Ascending aorta (tissue), 2 donors: Measurements from ENCODE around the gene SGO1. TPM values are rescaled to one million over a fixed set of nuclear protein-coding genes. Genes with fewer than 3 reads are reported as not detected.

Experiments
- DNase-seq, 2 donors: peaks; one replicate each; pipeline ENCODE4 v3.0.0-alpha.2; 2019; ENCODE audit warnings: low spot score in 2 of 2
- H3K27ac ChIP-seq, 2 donors: fragments of 200-600 bp; sonication (generic); one replicate each; pipeline ENCODE4 v1.5.1; 2016 to 2017; ENCODE audit warnings: mild to moderate bottlenecking in 1 of 2
- H3K27me3 ChIP-seq: fragments of 200-600 bp; sonication (generic); one replicate; pipeline ENCODE4 v1.5.1; 2017
- H3K36me3 ChIP-seq, 2 donors: fragments of 200-600 bp; sonication (generic); one replicate each; pipeline ENCODE4 v1.5.1; 2016
- H3K4me1 ChIP-seq, 2 donors: fragments of 200-600 bp; sonication (generic); one replicate each; pipeline ENCODE4 v1.5.1; 2016 to 2017; ENCODE audit warnings: mild to moderate bottlenecking in 1 of 2
- H3K4me3 ChIP-seq, 2 donors: fragments of 200-600 bp; sonication (generic); one replicate each; pipeline ENCODE4 v1.5.1; 2016 to 2017; ENCODE audit warnings: mild to moderate bottlenecking in 1 of 2
- H3K9me3 ChIP-seq, 2 donors: fragments of 200-600 bp; sonication (generic); one replicate each; pipeline ENCODE4 v1.5.1; 2016
- CTCF ChIP-seq, 3 experiments: fragments of 200-600 bp in 2 of 3; fragments of 450-650 bp in 1 of 3; sonication (generic) in 2 of 3; IDR thresholded peaks; one replicate each; pipeline ENCODE4 v1.5.1; 2016 to 2019; ENCODE audit warnings: antibody characterized with exemption in 3 of 3, mild to moderate bottlenecking in 1 of 3, moderate library complexity in 1 of 3
- intact Hi-C: fragments of 100-400 bp; cut with DNase I; formaldehyde crosslinking; loops from one replicate; pipeline ENCODE4 v1.15.1; 2023
- total RNA-seq: library from RNA; depleted of rRNA; stranded (reverse); fragments of >200 nt; gene quantifications from one replicate; pipeline ENCODE4 v1.1.0, GENCODE V29; 2016

SGO1 gene
- total RNA-seq, 1 donor from 2014 or later: not detected

GRCh38 chr3:20130106-20130505, 55.9 kb downstream of the SGO1 start:
- no peak overlapping the region for H3K27ac ChIP-seq
- H3K4me1 ChIP-seq: no peaks in the 10 kb centered on the region
- no peaks in the 10 kb centered on the region for H3K27me3 ChIP-seq
- DNase-seq: no peak
- H3K36me3 ChIP-seq: peaks cover 10 to 28% of the 10 kb centered on the region in 2 donors
- no peak overlapping the region for H3K4me3 ChIP-seq
- TF ChIP-seq CTCF (IDR thresholded peaks at IDR 0.05): no peak
- intact Hi-C loops: no loop called here
- no peaks in the 10 kb centered on the region for H3K9me3 ChIP-seq

GRCh38 chr3:20128358-20128757, 57.6 kb downstream of the SGO1 start:
- TF ChIP-seq CTCF (IDR thresholded peaks at IDR 0.05): no peak
- no peak for DNase-seq
- Histone ChIP-seq H3K4me1 (no peaks in the 10 kb centered on the region), H3K9me3 (no peaks in the 10 kb centered on the region), H3K27me3 (no peaks in the 10 kb centered on the region), H3K27ac (no peak overlapping the region), H3K36me3 (peaks cover 10 to 41% of the 10 kb centered on the region in 2 donors), H3K4me3 (no peak overlapping the region)
- intact Hi-C loops: no loop called here

- H3K27me3 ChIP-seq: no peaks in the 10 kb centered on the region
- H3K27ac ChIP-seq: no peak overlapping the region
- no peak for DNase-seq
- no peak overlapping the region for H3K4me3 ChIP-seq
- intact Hi-C loops: no loop called here
- peaks cover 14 to 54% of the 10 kb centered on the region in 2 donors for H3K36me3 ChIP-seq
- no peaks in the 10 kb centered on the region for H3K4me1 ChIP-seq
- no peak for TF ChIP-seq CTCF (IDR thresholded peaks at IDR 0.05)
- no peaks in the 10 kb centered on the region for H3K9me3 ChIP-seq
Observed at GRCh38 chr3:20125897-20126296, 60.1 kb downstream of the SGO1 start.

- no peaks in the 10 kb centered on the region for H3K9me3 ChIP-seq
- intact Hi-C loops: no loop called here
- no peak overlapping the region for H3K27ac ChIP-seq
- DNase-seq: no peak
- TF ChIP-seq CTCF (IDR thresholded peaks at IDR 0.05): no peak
- H3K4me3 ChIP-seq: no peak overlapping the region
- H3K36me3 ChIP-seq: peaks cover 14 to 60% of the 10 kb centered on the region in 2 donors
- H3K4me1 ChIP-seq: no peaks in the 10 kb centered on the region
- no peaks in the 10 kb centered on the region for H3K27me3 ChIP-seq
Observed at GRCh38 chr3:20125289-20125688, 60.7 kb downstream of the SGO1 start.

- no peak overlapping the region for H3K27ac ChIP-seq
- H3K36me3 ChIP-seq: peaks cover 14 to 68% of the 10 kb centered on the region in 2 donors
- H3K4me1 ChIP-seq: no peaks in the 10 kb centered on the region
- no peak overlapping the region for H3K4me3 ChIP-seq
- no peak for DNase-seq
- intact Hi-C loops: no loop called here
- H3K9me3 ChIP-seq: no peaks in the 10 kb centered on the region
- TF ChIP-seq CTCF (IDR thresholded peaks at IDR 0.05): no peak
- H3K27me3 ChIP-seq: no peaks in the 10 kb centered on the region
Observed at GRCh38 chr3:20123131-20123652, 62.8 kb downstream of the SGO1 start.

- no peak for TF ChIP-seq CTCF (IDR thresholded peaks at IDR 0.05)
- DNase-seq: no peak
- Histone ChIP-seq H3K27me3 (no peaks in the 10 kb centered on the region), H3K27ac (no peak overlapping the region), H3K4me1 (no peaks in the 10 kb centered on the region), H3K4me3 (no peak overlapping the region), H3K36me3 (peaks cover 10 to 58% of the 10 kb centered on the region in 2 donors), H3K9me3 (no peaks in the 10 kb centered on the region)
- intact Hi-C loops: no loop called here
Observed at GRCh38 chr3:20121088-20121487, 64.9 kb downstream of the SGO1 start.
